HPDE6-E6E7 (cell line): ENCODE results near the gene SPATA13.
"Not testable (repeated sequence)": the region's sequence is repeated elsewhere in the genome, so short reads cannot be mapped to it uniquely, and the experiment has no call there.

ENCODE experiments used
- DNase-seq: peaks from one replicate; pipeline ENCODE4 v3.0.0; 2011; ENCODE audit warnings: missing footprints; ENCODE audit errors: extremely low spot score

SPATA13 gene

DNA sequence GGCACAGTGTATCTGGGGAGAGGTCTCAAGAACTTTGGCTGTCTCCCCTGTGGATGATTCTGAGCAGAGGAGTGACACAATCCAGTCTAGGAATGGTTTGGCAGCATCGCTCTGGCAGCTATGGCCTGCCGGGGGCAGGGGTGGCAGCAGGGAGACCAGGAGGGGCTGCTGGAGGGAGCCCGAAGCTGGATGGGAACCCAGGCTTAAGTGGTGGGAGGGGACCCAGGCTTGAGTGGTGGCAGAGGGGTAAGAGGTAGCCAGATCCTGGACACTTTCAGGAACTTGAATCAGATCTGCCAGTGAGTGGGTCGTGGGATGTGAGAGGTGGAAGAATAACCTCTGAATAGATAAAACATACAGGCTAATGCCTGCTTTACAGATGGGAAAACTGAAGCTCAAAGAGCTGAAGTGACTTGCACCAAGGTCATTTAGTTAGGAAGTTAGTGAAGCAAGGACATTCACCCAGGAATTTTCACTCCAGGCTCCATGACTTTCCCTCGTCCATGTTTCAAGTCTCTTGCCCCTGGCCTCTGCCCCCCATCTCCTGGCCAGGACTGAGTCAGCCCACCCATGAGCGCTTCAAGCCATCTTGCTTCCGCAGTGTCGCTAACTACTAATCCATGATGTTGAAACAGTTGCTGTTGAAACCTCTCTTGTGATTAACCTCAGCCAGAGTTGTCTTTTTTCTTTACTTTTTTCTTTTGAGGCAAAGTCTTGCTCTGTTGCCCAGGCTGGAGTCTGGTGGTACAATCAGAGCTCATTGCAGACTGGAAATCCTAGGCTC lies 119.0 kb downstream of the SPATA13 start:
- no peak for DNase-seq

DNA sequence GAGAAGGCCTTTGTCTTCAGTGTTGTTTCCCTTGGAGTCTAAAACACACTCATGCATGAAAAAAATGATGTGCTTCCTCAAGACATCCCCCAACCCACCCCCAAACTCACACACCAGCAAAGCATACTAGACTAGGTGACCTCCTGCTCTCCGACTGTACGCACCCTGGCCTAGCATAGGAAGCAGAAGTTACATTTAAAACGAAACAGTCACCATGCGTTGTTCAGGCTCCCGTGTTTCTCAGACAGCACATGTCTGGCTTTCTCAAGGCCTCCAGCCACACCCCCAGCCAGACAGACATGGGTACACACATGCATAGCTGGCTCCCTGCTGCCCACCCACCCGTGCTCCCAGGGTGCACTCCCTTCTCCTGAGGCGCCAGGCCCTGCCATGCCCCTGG lies 120.2 kb downstream of the SPATA13 start:
- no peak for DNase-seq

DNA sequence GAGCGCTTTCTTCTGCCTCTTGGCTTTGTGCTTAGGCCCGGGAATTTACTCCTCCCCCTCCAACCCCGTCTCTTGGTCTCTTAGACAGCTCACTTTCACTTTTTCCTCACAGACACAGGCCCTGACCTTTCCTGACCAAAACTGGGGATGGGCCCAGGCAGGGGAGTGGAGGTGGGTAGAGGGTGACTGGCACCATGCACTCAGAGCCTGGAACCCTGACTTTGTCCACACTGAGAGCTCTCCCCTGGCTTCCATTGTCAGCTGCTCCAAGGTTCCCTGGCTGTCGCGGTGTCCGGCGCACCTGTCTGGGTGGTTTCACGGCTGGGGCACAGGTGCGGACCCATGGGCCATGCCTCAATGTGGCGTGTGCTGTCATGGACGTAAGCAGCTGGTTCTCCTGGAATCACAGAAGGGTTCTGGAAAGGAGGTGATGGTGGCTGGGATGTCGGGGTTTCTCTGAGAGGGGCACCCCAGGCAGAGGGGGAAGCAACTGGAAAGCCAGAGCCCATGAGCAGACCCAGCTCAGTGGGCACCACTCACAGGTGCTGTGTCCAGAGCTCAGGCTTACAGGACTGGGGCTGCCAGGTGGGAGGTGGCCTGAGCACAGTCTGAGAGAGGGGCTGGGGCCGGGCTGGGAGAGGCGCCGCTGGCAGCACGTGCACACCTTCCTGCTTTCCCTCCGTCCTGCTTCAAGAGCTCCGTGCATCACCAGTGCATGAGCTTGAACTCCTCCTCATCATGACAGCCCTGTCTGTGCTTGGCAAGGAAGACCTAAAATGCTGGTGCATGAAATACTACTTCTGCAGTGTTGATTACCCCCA lies 120.9 kb downstream of the SPATA13 start:
- no peak for DNase-seq

DNA sequence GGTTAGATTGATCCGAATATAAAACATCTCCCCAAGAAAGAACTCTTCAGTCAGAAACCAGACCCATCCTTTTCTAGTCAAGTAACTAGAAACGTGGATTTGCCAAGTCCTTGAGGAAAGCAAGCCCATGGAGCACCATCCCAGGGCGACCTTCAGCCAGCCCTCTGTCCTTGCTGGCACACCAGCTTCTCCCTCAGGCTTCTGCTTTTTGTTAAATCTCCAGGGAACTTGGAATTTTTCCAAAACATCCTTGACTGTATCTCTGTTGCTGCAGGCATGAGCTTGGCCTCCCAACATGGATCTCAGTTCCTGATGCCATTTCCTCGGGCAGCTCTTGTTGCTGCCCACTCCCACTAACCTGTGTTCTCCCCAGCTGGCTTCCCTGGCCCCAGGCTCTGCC lies 121.7 kb downstream of the SPATA13 start:
- no peak for DNase-seq

DNA sequence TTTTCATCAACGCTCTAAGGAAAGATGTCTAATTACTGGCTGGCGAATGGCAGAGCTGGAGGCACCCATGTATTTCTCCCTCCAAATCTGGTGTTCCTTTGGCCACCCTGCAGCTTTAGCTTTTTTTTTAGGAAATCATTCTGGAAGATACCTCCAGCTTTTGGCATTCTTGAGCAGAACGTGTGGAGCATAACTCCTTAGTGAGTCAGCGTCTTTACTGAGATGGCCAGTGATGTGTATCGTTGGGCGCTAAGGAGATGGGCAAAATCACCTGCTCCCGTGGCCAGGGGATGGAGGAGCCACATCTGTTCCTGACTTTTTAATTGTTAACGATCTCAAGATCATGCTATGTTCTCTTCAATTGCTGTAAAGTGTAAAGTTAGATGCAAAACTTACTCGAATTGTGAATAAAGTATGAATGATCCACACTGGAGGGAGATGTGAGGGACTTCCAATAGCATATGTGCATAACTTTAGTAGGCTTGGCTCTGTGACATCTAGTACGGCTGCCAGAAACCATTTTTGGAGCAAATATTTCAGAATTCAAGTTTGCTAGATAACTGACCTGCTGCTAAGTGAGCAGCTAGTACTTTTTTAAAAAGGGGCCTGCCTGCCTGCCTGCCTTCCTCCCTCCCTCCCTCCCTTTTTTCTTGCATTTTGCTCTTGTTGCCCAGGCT lies 124.5 kb downstream of the SPATA13 start:
- DNase-seq: no peak

DNA sequence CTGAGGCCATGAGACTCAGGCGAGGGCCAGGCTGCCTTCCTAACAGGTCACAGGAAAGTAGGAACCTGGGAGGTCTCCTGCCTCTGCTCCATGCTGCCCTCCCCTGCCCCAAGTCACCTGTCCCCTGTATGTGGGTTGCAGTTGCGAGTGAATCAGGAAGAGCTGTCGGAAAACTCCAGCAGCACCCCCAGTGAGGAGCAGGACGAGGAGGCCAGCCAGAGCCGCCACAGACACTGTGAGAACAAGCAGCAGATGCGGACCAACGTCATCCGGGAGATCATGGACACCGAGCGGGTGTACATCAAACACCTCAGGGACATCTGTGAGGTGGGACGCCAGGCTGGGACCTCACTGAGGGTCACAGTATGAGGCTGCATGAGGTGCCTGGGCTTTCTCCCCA lies 126.1 kb downstream of the SPATA13 start:
- DNase-seq: no peak

DNA sequence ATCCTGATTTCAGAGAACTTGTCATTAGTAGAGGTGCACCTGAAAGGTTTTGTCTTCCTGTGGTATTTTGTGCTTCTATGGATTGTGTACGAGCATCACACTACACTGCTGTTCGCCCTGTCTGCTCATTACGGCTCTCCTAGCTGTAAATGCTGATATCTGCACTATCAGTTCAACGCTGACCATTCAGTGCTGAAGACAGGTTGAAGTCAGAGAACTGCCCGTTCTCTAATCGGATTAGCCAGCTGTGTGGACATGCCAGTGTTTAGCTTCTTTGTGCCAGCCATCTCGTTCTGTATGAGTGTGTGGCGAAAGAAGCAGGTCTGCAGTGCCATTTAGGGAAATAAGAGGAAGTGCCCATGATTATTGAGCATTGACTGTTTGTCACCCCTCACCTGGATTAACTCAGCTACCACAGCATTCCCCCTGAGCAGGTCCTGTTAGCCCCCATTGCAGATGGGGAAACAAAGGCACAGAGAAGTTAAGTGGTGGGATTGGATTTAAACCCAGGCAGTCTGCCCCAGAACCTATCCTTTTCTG lies 127.3 kb downstream of the SPATA13 start:
- no peak for DNase-seq

DNA sequence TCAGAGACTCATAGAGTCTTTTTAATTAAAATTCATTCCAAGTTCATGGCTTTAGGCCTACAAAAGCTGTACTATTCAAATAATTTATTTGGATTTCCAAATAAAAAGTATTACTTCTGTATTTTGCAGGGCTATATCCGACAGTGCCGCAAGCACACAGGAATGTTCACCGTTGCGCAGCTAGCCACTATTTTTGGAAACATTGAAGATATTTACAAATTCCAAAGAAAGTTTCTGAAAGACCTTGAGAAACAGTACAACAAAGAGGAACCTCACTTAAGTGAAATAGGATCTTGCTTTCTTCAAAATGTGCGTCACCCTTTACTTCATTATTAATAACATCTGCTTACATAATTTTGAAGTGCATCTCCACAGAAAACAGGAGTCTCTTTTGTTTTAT lies 128.3 kb downstream of the SPATA13 start:
- DNase-seq: no peak

DNA sequence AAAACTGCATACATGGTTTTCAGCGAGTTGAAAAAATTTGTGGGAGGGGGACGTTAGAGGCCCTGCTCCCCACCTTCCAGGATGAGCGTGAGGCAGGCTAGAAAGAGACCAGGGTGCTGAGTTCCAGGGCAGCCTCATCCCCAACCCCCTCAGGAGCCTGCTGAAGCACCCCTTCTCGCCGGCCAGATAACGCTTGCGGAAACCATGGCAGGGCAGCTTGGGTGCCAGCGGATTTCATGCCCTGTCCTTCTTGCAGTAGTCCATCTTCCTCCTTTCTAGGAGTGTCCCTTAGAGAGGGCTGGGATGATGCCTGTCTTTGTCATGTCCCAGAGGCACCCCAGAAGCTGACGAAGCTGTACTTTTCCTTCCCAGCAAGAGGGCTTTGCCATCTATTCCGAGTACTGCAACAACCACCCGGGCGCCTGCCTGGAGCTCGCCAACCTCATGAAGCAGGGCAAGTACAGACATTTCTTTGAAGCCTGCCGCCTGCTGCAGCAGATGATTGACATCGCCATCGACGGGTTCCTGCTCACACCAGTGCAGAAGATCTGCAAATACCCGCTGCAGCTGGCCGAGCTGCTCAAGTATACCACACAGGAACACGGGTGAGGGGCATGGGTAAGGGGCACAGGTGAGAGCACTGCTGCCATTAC lies 129.9 kb downstream of the SPATA13 start:
- DNase-seq: no peak

DNA sequence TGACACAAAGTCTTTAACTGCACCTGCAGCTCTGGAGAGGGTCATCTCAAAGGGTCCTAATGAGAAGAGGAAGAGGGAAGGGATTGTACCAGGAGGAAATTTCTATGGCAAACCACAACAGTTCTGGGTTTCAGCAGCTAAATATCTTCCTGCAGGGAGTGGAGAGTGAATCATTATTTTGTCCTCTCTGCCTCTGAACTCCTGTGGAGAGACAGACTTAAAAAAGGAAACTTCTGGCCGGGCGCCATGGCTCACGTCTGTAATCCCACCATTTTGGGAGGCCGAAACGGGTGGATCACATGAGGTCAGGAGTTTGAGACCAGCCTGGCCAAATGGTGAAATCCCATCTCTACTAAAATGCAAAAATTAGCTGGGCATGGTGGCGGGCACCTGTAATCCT lies 132.0 kb downstream of the SPATA13 start:
- DNase-seq: no peak

DNA sequence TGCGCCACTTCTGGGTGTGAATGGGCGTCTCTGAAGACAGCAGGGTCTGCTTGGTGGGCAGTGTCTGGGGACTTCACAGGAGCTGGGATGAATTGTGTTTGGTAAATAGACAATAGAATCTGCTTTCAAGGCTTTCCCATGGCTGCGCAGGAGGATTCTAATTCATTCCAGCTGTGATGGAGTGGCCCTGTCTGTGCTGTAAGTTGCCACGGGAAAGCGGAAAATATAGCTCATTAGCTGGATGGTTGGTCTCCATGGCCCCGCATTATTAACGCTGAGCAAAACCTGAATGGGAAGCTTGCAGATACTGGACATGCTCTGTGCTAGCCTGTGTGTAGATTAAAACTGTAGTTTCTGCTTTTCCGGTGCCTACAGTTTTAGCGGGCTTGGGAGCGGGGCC lies 133.2 kb downstream of the SPATA13 start:
- DNase-seq: no peak

DNA sequence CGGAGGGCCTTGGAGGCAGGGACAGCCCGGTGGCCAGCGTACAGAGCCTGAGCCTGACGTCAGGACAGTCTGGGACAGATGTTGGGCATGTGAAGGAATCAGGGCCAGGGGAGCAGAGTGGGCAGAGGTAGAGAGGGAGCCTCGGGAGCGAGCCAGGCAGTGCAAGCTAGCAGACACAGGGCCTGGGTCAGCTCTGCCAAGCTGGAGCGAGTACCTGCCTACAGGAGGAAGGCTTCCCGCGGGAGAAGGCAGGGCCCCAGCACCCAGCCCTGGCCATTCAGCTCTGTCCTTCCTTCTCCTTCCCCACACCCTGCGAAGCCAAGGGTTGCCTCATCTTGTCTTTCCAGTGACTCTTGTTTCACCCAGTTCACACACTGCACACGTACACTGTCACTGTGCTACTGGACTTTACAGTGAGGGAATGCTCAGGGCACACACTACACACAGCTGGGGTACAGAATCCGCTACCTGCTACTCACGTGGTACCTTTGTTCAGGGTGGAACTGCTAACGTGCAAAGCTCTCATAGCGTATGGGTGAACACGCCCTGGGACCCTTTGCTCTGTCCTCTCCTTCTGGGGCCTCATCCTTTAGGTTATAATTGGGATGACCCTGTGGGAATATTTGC lies 139.1 kb downstream of the SPATA13 start:
- DNase-seq: no peak

DNA sequence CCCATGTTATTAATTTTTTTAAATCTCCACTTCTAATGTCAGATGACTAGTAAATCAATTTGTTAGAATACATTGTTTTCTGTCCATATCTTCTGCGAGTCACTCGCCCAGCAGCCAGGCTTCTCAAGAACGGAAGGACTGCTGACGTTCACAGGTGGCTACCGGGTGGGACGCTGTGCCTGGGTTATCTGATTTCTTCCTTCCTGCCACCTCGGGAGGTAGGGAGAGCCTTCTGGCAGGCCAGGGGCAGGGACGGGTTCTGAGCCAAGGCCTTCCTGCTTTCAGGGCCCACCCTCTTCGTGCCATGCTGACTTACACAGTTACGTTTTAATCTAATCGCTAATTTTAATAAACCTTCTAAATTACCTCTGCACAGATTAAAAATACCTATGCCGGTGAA lies 140.9 kb downstream of the SPATA13 start:
- no peak for DNase-seq

DNA sequence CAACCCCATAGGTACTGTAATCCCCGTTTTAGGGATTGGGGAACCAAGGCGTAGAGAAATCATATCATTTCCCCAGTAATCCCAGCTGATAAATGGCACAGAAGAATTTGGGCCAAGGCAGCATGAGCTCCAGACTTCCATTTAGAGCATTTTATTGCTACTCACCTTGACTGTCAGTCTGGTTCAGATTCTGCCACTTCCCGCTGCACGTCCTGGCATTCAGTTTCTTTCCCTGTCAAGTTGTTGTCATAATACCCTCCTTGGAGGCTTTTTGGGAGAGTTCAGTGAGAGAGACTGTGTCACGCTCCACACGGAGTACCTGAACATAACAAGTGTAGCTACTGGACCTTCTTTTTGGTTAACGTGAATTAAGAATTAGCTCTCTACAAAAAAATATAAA lies 141.4 kb downstream of the SPATA13 start:
- DNase-seq: no peak

DNA sequence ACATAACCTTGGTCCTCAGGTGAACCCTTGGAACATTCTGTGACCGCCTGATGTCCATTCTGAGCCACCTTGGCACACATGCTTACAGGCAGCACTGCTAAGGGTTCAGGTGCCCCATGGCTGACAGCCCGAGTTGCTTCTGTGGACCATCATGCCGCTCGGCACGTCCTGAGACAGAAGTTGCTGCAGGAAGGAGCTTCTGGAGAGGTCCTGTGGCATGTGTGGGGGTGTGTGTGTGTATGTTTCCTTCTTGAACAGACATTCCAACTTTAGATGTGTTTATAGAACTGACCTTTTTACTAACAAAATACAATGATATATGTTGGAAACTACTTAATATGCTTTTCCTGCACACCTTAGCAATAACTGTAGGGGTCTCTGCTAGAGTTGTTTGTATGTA lies 144.1 kb downstream of the SPATA13 start:
- no peak for DNase-seq

DNA sequence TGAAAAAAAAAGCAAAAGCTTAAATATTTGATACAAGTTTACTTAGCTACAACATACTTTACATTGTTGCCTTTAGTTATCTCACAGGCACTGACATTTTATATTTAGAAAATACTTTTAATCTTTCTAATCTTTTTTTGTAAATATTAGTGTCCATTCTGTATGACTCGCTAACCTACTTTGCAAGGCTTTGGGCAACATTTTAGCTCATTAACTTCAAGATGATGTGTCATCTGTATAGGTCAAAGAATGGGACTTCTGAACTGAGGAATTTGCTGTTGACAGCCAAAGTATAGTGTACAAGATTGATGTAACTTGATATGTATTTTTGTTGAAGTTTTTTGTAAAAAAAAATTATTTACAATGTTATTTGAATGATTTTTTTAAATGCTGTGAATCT lies 146.1 kb downstream of the SPATA13 start:
- no peak for DNase-seq

DNA sequence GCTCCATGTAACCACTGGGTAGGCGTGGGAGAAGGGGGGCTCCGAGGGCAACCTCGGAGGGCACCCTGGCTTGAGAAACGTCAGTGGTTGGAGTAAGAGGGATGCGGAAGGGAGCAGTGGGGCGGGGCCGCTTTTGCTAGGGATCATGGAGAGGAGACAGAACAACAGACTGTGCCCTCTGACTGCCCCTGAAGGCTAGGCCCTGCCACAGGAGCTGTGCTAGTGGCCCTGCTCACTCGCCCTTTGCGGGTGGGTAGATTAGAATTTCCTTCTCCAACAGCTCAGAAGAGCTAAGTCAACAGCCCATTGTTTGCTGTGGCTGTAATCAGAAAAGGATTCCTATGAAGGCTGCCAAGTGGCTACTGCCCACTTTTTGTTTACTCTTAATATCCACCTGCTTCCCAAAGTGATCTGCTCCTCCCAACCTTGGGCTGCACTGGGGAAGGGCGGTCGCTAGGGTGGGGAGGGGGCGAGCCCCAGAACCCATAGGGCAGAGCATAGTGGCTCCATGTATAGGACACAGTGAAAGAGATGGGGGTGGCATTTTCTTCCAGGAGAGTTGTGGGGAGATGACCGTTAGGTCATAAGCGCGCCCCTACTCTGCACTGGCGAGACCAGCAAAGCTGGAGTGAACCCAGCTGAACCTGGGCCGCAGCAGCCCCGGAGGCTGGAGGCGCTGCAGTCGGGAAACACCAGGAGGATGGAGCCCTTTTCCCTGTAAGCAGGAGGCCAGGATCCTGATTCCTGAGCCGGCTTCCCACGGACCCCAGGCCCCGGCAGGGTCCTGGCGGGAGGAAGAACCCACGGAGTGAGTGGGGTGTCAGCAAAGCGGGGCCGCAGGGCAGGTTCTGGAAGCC lies 146.9 kb downstream of the SPATA13 start:
- DNase-seq: no peak

DNA sequence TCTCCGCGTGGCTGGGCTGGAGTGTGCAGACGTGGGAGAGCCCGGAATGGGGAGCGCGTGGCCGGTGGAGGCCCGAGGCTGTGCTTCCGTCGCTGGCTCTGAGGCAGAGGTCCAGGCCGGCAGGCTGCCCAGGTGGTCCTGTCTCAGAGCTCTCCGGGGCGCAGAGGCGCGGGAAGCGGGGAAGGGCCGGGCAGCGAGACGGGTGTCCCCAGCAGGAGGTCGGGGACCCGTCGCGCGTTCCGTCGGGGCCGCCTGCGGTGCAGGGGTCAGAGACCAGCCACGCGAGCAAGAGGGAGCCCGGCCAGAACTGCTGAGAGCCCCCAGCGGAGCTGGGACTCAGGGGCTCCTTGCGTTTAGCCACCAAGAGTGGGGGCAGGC lies 147.5 kb downstream of the SPATA13 start:
- DNase-seq: no peak

DNA sequence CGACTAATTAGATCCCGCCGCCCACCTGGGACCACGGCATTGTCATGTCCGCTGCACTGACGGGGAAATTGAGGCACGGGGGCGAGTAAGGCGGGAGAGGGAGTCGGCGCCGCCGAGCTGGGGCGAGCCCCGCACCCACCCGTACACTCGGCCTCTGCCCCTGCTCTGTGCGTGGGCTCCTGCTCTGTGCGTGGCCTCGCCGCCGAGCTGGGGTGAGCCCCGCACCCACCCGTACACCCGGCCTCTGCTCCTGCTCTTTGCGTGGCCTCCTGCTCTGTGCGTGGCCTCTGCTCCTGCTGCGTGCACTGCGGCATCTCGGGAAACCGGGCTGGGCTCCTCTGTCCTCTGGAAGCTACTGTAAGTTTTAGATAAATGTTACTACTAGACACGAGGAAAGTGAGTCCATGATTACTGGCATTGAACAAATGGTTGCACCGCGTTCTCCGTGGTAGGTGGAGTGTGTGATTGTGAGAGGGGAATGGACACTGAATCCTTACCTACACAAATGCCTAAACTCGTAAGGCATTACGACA lies 148.0 kb downstream of the SPATA13 start:
- DNase-seq: no peak

DNA sequence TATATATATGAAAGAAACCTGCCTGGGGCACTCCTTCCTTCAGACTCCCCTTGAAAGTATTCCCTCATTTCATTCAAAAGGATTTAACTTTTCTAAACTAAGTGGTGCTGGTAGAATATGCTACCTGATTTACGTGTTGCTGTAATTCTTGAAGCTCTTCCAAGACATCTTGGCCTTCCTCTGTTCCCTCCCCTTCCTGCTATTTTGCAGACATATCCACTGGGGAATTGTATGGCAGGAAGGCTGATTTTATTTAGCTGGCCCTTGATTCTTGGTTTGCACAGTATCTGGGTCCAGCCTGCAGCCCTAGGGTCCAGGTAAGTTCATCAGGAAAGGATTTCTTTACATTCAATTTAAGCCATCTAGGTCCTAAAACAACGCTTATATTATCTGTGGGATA lies 148.8 kb downstream of the SPATA13 start, which contains the start of gene C1QTNF9:
Gene C1QTNF9 (plus strand): TSS at position 281 of the 400 bp plus-strand sequence. CDS start 6,424 bp downstream, outside the sequence.
- DNase-seq: not testable (repeated sequence)
